DMS53 (cell line): Measurements from ENCODE around the gene GPS2.
A peak's percentile ranks its signal among the peaks of the same experiment; 100 is the strongest.
"Not testable (repeated sequence)": the region's sequence is repeated elsewhere in the genome, so short reads cannot be mapped to it uniquely, and the experiment has no call there.

Experiments used
- DNase-seq: peaks from one replicate; lab custom pipeline; 2025; lab: John Stamatoyannopoulos, UW

Gene GPS2

GRCh38 chr17:7314719-7315569, at the start of gene GPS2:
GPS2 (minus strand) TSS chr17:7315360; CDS start chr17:7315052, 308 bp downstream.
- DNase-seq, result peak; percentile 99

GRCh38 chr17:7363311-7363710, 48.2 kb upstream of the GPS2 start:
- DNase-seq, result no peak

- DNase-seq, result no peak
Measured at GRCh38 chr17:7361906-7362305, 46.7 kb upstream of the GPS2 start.

- no peak for DNase-seq
Measured at GRCh38 chr17:7357381-7357780, 42.2 kb upstream of the GPS2 start.

GRCh38 chr17:7356756-7357155, 41.6 kb upstream of the GPS2 start:
- no peak for DNase-seq

GRCh38 chr17:7356072-7356549, 41.0 kb upstream of the GPS2 start:
- peak; percentile 94 for DNase-seq

GRCh38 chr17:7355573-7355972, 40.4 kb upstream of the GPS2 start:
- no peak for DNase-seq

GRCh38 chr17:7355053-7355452, 39.9 kb upstream of the GPS2 start, which contains the start of gene TMEM95:
TMEM95 (plus strand) TSS chr17:7355156; CDS start chr17:7355205, 49 bp downstream.
- no peak for DNase-seq

- DNase-seq, result peak; percentile 63
Measured at GRCh38 chr17:7354262-7354843, 39.2 kb upstream of the GPS2 start.

GRCh38 chr17:7352910-7353635, 37.9 kb upstream of the GPS2 start:
- DNase-seq, result no peak

GRCh38 chr17:7352503-7352889, 37.3 kb upstream of the GPS2 start:
- DNase-seq, result no peak

- peak; percentile 97 for DNase-seq
Measured at GRCh38 chr17:7351665-7352502, 36.7 kb upstream of the GPS2 start, which contains the start of gene KCTD11. KCTD11 (plus strand) TSS chr17:7352162.

GRCh38 chr17:7348478-7349242, 33.5 kb upstream of the GPS2 start:
- no peak for DNase-seq

- DNase-seq, result no peak
Measured at GRCh38 chr17:7347630-7348477, 32.7 kb upstream of the GPS2 start.

- DNase-seq, result no peak
Measured at GRCh38 chr17:7346761-7347614, 31.8 kb upstream of the GPS2 start.

GRCh38 chr17:7343250-7343649, 28.1 kb upstream of the GPS2 start:
- DNase-seq, result no peak

- DNase-seq, result no peak
Measured at GRCh38 chr17:7341842-7342241, 26.7 kb upstream of the GPS2 start.

GRCh38 chr17:7340179-7340578, 25.0 kb upstream of the GPS2 start:
- no peak for DNase-seq

GRCh38 chr17:7337600-7337999, 22.4 kb upstream of the GPS2 start:
- DNase-seq, result not testable (repeated sequence)
